ENCODE measurements around the gene KCNMB1. TPM values are rescaled to one million over a fixed set of nuclear protein-coding genes. Genes with fewer than 3 reads are reported as not detected.

The KCNMB1 gene
- total RNA-seq, 1 experiment from 2014 or later = 0.14 TPM

DNA sequence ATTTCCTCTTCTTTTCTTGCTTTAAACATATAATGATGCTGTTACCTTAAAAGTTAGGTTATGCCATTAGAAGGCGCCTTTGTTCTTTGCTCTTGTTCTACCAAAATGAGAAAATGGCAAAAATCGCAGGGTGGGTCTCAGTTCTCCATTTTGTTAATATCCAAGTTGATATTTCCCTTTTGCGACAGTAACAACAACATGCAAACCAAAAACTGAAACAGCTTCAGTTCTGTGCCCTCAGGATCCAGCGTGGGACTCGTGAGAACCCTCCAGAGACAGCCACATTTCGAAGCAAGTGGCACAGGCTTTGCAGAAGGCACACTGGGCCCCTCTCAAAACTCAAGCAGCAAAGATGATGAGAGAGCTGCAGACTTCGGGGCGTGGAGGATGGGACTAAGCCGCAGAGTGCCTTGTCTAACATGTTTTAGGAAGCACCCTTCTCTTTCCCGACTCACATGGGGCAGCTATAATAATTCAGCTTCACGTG, 58.6 kb downstream of the KCNMB1 start:
- DNase-seq (ENCODE audit: low read depth) = no peak
- in situ Hi-C loops (cut with HindIII; ENCODE audit: low pct_unique_long_range_greater_than_20kb, low sequenced_read_pairs) = no loop called here

DNA sequence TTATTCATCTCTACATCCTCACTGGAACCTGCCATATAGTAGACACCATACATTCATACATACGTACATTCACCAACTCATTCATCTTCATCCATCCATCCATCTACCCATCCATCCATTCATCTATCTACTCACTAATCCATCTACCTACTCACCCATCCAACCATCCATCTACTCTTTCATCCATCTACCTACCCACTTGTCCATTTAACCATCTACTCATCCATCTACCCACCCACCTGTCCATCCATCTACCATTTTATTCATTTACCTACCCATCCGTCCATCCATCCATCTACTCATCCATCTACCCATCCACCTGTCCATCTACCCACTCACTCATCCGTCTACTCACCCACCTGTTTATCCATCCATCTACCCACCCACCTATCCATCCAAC, 59.6 kb downstream of the KCNMB1 start:
- in situ Hi-C loops (cut with HindIII; ENCODE audit: low pct_unique_long_range_greater_than_20kb, low sequenced_read_pairs) = no loop called here

DNA sequence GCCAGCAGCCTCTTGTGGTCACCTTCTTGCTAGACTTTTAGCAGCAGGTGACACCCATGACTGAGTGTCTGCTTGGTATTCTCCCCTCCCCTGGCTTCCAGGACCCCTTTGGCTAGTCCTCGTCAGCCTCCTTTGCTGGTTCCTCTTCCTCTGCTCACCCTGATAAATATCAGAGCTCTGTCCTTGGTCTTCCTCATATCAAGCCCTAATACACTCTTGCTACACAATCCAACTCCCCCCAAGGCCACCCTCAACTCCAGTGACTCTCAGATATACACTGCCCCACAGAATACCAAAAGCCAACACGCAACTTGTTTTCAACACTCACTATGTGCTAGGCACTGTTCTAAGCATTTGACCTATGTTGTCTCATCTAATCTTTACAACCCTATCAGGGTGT, 61.3 kb downstream of the KCNMB1 start:
- in situ Hi-C loops (cut with HindIII; ENCODE audit: low pct_unique_long_range_greater_than_20kb, low sequenced_read_pairs) = no loop called here
- no peak for DNase-seq (ENCODE audit: low read depth)

More for the DNA sequence above, 59.6 kb downstream of the KCNMB1 start:
- DNase-seq (ENCODE audit: low read depth) = no peak

DNA sequence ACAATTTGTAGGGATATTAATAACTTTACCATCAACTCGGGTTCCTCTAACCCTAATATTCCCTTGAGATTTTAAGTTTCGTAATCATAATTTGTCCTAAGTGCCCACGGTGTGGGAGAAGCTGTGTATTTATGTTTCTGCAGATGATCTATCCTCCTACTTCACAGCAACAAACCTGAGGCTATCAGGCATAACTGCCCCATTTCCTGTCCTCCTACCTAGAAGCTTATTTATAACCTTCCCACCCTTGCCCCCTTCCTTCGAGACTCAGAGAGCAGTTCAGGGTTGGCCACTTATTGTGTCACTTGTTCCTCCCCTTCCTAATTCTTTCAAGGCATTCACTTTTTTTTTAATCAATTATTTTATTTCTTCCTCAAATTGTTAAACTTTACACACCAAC, 62.0 kb downstream of the KCNMB1 start:
- no peak for DNase-seq (ENCODE audit: low read depth)
- in situ Hi-C loops (cut with HindIII; ENCODE audit: low pct_unique_long_range_greater_than_20kb, low sequenced_read_pairs) = no loop called here

Other genes starting within 250 kb of the KCNMB1 start
- gene C5orf58, start 156.4 kb downstream of the KCNMB1 start, total RNA-seq (2014; rRNA removed; shearing (Covaris generic); ENCODE audit: low replicate concordance) = not detected in 2 replicates
- not detected in 2 replicates for gene LCP2, start 91.6 kb downstream of the KCNMB1 start, total RNA-seq (2014; rRNA removed; shearing (Covaris generic); ENCODE audit: low replicate concordance)
- gene KCNIP1, start 114.7 kb upstream of the KCNMB1 start, total RNA-seq (2014; rRNA removed; shearing (Covaris generic); ENCODE audit: low replicate concordance) = not detected in 2 replicates